GM21447 (cell line): Measurements from ENCODE around the gene MED9.
"Not testable (repeated sequence)": the region's sequence is repeated elsewhere in the genome, so short reads cannot be mapped to it uniquely, and the experiment has no call there.

ENCODE experiments used
- ATAC-seq: cut with Tn5 transposase; IDR thresholded peaks from one replicate; pipeline ENCODE4 v1.9.1; 2021; ENCODE audit not compliant: unreplicated experiment

Gene MED9

DNA sequence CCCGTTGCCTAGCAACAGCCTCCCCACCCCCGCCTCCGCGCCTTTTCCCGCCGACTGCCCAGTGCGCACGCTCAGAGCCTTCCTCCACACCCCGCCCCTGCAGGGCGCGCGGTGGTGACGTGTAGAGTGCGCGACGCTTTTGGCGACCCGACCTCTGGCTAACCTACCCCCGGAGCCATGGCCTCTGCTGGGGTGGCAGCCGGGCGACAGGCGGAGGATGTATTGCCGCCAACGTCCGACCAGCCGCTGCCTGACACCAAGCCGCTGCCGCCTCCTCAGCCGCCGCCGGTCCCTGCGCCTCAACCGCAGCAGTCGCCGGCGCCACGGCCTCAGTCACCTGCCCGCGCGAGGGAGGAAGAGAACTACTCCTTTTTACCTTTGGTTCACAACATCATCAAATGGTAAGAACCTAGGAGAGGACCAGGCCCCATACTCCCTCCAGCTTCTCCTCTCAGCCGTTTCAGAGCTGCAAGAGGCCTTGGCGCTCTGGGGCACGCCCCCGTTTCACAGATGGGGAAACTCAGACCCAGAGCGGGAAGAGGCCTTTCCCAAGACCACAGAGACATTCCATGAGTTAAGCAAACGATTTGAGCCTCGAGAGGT is at the start of gene MED9:
MED9 (plus strand) TSS at position 136 of the 603 bp plus-strand sequence; CDS start at position 178, 42 bp downstream.
- ATAC-seq, result peak; percentile 82

- no peak for ATAC-seq
These were observed 47.6 kb upstream of the MED9 start for GRCh38 chr17:17429222-17429621.

GRCh38 chr17:17430924-17431323 is 45.9 kb upstream of the MED9 start:
- not testable (repeated sequence) for ATAC-seq

GRCh38 chr17:17431605-17432004 is 45.2 kb upstream of the MED9 start:
- no peak for ATAC-seq

- no peak for ATAC-seq
These were observed 43.6 kb upstream of the MED9 start for GRCh38 chr17:17433000-17433703.

DNA sequence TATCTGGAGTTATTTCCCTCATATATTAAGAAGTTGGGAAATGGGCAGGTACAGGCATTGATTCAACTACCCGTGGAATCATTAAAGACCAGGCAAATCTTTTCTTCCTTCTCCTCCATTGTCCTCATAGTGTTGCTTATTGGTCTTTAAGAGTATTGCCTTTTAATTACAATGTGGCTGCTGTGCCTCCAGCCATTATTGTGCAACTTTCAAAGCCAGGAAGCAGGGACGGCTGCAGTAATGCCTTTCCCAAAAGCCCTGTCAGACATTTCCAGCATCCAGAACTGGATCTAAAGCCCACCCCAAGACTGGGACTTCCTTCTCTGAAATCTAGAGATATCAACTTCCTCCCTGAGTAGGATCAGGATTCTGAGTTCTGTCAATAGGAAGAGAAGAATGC is 42.3 kb upstream of the MED9 start:
- no peak for ATAC-seq

- no peak for ATAC-seq
These were observed 41.5 kb upstream of the MED9 start for GRCh38 chr17:17435323-17435722.

DNA sequence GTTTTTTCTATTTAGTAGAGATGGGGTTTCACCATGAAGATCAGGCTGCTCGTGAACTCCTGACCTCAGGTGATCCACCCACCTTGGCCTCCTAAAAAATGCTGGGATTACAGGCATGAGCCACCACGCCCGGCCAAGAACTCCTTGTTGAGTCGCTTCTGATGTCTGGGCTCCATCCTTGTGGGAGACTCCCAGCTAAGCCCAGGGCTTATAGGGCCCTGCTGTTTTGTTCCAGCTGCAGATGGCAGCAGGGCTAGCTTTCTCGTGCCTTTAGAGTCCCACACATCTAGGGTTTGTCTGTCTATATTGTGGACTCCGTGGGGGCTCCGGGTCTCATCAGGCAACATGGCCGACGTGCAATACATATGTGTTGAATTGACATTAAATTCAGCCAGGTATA is 39.3 kb upstream of the MED9 start:
- ATAC-seq, result no peak

DNA sequence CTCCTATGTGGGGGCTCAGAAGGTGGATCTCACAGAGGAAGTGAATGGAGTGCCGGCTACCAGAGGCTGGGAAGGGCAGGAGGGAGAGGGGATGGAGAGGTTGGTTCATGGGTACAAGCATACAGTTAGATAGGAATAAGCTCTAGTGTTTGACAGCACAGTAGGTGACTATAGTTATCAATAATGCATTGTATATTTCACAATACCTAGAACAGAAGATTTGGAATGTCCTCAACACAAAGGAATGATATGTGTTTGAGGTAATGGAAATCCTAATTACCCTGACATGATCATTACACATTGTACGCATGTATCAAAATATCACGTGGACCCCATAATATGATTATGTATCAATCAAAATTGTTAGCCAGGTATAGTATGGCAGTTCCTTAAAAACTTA is 38.9 kb upstream of the MED9 start:
- no peak for ATAC-seq

DNA sequence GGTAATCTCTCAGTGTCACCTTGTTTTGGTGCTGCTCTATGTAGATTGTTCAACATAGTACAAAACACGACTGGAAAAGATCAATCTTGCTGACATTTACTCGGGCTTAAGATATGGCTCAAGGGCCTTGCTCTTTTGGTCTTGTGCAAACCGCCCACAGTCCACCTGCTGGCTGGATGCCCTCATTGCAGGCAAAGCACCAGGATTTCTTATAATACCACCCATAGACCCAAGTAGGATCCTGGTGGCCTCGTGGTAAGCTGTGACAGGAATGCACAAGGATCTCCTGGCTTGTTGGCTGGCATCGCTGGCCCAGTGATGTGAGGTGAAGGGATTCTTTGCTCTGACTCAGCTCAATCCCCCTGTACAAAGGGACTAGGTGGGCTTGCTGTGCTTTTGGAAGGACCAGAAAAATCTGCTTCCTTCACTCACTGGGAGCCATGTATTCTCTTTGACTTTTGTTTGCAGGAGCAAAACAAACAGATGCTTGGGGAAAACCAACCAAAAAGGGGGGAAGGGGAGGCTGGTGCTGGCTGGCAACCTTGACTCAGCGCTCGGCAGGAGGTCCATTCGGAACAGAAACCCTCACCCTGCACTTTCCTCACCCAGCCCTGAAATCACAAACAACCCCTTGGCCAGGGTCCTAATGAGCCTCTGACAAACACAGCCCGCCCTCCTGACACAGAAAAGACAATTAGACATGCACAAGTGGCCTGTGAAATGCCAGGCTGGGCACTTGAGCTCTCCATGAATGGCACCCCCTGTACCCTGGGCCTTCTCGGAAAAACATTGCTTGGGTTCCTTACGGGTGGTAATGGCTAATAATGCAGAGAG is 36.6 kb upstream of the MED9 start:
- no peak for ATAC-seq

DNA sequence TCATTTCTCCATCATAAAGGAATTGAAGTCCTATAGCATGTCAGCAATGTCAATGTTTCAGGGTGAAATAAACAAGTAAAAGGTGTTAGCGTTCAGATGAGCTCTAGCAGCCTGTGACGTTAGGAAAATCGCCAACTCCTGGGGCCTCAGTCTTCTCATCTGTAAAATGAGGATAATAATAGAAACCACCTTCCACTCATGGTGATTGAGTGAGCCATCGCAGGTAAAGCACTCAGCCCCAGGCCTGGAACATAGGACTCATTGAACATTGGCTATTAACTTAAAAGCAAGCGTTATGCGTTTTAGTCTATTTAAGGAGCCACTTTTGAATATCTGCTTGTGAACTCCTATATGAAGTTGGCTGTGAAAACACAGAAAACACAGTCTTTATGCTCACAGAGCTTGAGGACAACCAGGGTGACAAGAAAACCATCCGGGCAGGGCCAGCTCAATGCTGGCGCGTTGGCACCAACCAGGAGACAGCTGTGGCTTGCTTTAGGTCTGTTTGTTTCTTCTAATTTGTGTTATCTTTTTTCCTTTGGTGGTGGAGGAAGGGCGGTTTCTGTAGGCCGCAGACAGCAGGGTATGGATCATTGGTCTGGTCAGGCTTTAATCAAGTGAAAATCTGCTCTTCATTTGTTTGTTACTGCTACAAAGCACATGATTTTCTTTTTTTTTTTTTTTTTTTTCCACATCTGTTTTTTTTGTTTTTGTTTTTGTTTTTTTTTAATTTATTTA is 35.7 kb upstream of the MED9 start:
- no peak for ATAC-seq

DNA sequence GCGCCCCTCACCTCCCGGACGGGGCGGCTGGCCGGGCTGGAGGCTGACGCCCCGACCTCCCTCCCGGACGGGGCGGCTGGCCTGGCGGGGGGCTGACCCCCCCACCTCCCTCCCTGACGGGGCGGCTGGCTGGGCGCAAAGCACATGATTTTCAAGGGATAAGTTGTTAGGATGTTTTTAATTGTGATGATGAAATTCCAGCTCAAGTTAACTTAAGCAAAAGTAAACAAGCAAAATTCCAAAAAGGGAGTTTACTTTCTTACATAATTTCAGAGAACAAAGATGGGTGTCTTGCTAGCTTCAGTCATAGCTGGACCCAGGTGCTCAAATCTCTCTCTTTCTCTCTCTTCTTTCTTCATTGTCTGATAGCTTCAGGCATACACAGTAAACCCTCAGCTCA is 33.6 kb upstream of the MED9 start:
- ATAC-seq, result no peak

- no peak for ATAC-seq
These were observed 31.4 kb upstream of the MED9 start for GRCh38 chr17:17445296-17445924.

DNA sequence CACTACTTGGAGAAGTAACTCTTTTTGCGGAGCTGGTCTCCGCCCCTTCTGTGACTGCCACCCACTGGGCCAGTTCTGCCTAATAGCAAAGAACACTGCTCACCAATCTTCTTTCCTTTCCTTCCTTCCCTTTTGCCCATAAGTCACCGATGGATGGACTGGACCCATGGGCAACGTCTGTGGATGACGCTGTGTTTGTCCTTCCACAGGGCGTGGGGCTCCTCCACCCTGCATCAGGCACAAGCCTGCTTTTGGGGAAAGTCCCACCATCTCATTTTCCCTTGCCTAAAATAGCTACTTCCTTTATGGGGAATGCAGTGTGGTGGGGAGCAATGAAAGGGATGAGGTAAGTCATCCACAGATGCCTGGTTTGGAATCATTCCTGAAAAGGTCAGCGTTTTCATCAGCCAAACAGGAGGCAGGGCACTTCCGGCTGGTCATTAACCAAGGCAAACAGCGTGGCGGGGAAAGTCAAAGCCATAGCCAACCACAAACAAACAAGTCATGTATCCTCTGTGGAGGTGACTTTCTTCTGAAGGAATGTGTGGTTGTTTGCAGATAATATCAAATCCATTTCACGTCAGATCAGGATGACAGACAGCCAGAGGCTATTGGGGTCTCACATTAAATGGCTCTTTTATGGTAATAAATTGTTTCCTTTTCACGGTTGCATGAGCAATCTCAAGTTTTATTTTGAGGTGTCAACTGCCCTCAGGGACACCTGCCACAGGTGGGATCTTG is 30.7 kb upstream of the MED9 start:
- no peak for ATAC-seq

DNA sequence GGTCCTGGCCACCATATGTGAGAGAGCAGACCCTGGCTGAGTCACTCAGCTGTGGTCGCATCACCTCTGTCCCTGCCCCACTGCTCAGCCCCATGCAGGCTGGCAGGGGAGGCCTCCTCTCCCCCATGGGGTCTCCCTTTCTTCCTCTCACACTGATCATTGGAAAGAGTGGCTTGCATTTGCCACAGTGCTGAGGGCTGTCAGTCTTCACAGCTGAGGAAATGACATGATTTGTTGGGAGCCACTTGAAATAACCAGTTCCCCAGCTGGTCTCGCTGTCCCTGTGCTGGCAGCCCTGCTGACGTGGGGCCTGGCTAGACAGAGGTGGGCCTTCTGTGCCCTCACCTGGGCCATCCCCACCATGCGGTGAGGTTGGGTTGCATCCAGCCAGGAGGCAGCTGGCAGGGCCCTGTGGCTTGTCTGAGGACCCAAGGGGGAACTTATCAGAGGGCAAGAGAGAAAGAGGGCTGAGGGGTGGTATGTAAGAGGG is 30.1 kb upstream of the MED9 start:
- no peak for ATAC-seq

- ATAC-seq, result no peak
These were observed 29.5 kb upstream of the MED9 start for GRCh38 chr17:17447264-17447663.

DNA sequence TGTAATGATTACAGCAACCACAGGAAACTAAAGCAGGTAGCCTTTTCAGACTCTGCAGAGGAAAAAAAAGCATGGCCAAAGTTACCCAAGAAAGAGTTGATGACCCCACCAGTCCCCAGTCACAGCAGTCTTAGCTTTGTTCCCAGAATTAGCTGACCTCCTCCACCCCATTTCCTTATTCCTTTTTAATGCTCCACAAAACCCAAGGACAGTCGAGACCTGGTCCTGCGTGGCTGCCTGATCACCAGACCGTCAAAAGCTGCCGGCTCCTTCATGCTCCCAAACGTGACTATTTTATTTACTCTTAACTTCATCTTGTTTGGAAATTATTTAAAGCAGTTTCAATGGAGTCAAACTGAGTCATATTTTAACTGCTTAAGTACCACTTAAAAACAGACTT is 28.7 kb upstream of the MED9 start:
- ATAC-seq, result no peak

DNA sequence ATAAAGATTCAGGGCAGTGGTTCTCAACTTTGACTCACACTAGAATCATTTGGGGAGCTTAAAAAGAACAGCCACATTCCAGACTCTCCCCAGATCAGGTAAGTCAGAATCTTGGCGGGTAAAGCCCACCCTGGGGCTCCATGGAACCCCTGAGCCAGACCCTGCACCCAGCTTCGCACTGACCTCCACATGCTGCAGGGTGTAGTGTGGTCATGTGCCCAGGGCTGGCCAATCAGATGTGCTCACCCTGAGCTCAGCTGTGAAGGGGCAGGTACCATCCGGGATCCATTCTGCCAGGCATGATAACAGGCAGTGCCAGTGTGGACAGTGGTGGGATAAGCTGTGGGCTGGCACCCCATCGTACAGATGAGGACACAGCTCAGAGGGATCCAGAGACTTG is 28.1 kb upstream of the MED9 start:
- ATAC-seq, result no peak

GRCh38 chr17:17453088-17453487 is 23.7 kb upstream of the MED9 start:
- no peak for ATAC-seq

DNA sequence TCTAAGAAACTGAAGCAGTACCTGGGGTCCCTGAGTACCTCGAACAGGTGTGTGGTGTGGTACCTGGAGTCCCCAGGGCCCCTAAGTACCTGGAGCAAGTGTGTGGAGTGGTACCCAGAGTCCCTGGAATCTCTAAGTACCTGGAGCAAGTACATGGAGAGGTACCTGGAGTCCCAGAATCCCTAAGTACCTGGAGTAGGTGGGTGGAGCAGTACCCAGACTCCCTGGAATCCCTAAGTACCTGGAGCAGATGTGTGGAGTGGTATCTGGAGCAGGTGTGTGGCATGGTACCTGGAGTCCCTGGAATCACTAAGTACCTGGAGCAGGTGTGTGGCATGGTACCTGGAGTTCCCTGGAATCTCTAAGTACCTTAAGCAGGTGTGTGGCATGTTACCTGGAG is 22.5 kb upstream of the MED9 start:
- no peak for ATAC-seq
